Measurements from ENCODE around the gene KIF26B. TPM values are rescaled to one million over a fixed set of nuclear protein-coding genes. Genes with fewer than 3 reads are reported as not detected.

KIF26B gene
- total RNA-seq, 2 donors from 2014 or later = 0.30 to 0.35 TPM

- TF ChIP-seq, protein P1, sequence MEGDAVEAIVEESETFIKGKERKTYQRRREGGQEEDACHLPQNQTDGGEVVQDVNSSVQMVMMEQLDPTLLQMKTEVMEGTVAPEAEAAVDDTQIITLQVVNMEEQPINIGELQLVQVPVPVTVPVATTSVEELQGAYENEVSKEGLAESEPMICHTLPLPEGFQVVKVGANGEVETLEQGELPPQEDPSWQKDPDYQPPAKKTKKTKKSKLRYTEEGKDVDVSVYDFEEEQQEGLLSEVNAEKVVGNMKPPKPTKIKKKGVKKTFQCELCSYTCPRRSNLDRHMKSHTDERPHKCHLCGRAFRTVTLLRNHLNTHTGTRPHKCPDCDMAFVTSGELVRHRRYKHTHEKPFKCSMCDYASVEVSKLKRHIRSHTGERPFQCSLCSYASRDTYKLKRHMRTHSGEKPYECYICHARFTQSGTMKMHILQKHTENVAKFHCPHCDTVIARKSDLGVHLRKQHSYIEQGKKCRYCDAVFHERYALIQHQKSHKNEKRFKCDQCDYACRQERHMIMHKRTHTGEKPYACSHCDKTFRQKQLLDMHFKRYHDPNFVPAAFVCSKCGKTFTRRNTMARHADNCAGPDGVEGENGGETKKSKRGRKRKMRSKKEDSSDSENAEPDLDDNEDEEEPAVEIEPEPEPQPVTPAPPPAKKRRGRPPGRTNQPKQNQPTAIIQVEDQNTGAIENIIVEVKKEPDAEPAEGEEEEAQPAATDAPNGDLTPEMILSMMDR (IDR thresholded peaks at IDR 0.05) = no peak
- no peaks in the 10 kb centered on the region for H3K27me3 ChIP-seq
- intact Hi-C loops (cut with DNase I) = no loop called here
Measured at GRCh38 chr1:245436407-245436806, 281.6 kb downstream of the KIF26B start.

GRCh38 chr1:245437369-245438062, 282.7 kb downstream of the KIF26B start:
- Histone ChIP-seq H3K9ac (ENCODE audit: low read depth in 2 of 2, low read length in 2 of 2) (no peak overlapping the region), H3K27ac (no peak overlapping the region), H3K4me3 (no peak overlapping the region), H3K27me3 (no peaks in the 10 kb centered on the region), H3K36me3 (no peaks in the 10 kb centered on the region), H3K9me3 (no peaks in the 10 kb centered on the region), H3K4me1 (no peaks in the 10 kb centered on the region)
- TF ChIP-seq, protein P1 (IDR thresholded peaks at IDR 0.05) = no peak
- intact Hi-C loops (cut with DNase I) = no loop called here
- no peak for DNase-seq

More at GRCh38 chr1:245436407-245436806, 281.6 kb downstream of the KIF26B start:
- H3K4me1 ChIP-seq = no peaks in the 10 kb centered on the region
- H3K4me3 ChIP-seq = no peak overlapping the region
- H3K9me3 ChIP-seq = no peaks in the 10 kb centered on the region
- H3K27ac ChIP-seq = no peak overlapping the region
- DNase-seq = no peak
- no peaks in the 10 kb centered on the region for H3K36me3 ChIP-seq
- H3K9ac ChIP-seq (ENCODE audit: low read depth in 2 of 2, low read length in 2 of 2) = no peak overlapping the region

GRCh38 chr1:245440922-245441321, 286.1 kb downstream of the KIF26B start:
- TF ChIP-seq, protein P1 (IDR thresholded peaks at IDR 0.05) = no peak
- Histone ChIP-seq H3K4me3 (no peak overlapping the region), H3K4me1 (no peaks in the 10 kb centered on the region), H3K27ac (no peak overlapping the region), H3K27me3 (no peaks in the 10 kb centered on the region), H3K9me3 (no peaks in the 10 kb centered on the region), H3K9ac (ENCODE audit: low read depth in 2 of 2, low read length in 2 of 2) (no peak overlapping the region), H3K36me3 (no peaks in the 10 kb centered on the region)
- no peak for DNase-seq
- intact Hi-C loops (cut with DNase I) = no loop called here

GRCh38 chr1:245441689-245442088, 286.9 kb downstream of the KIF26B start:
- H3K9ac ChIP-seq (ENCODE audit: low read depth in 2 of 2, low read length in 2 of 2) = no peak overlapping the region
- DNase-seq = no peak
- H3K9me3 ChIP-seq = no peaks in the 10 kb centered on the region
- no peaks in the 10 kb centered on the region for H3K27me3 ChIP-seq
- no peaks in the 10 kb centered on the region for H3K36me3 ChIP-seq
- TF ChIP-seq, protein P1 (IDR thresholded peaks at IDR 0.05) = no peak
- no peaks in the 10 kb centered on the region for H3K4me1 ChIP-seq
- no peak overlapping the region for H3K27ac ChIP-seq
- intact Hi-C loops (cut with DNase I) = no loop called here
- H3K4me3 ChIP-seq = no peak overlapping the region

DNA sequence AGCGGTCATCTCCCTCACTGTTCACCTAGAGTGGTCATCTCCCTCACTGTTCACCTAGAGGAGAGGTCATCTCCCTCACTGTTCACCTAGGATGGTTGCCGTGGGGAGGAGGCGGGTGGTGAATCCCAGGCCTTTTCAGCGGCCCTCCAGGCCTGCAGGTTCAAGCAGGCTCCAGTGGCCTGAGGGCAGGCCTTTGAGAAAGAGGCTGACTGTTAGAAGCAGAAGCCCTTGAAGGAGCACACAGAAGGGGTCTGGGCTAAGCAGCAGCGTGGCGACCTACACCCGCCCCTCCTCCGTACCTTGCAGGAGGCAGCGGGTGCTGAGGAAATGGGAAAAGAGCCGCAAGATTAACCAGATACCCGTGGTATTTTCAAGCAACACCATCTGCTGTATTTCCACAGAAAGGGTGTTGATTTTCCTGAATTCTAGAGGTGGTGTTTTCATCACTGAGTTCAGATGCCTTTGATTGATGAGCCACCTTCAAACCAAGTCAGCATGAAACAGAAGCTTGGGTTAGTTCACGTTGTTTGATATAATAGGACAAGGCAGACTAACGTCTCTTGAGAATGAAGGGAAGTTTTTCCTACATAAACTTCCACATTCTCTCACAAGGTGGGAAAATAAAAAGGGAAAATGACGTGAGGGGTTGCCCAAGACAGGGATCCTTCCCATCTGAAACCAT, 289.5 kb downstream of the KIF26B start:
- intact Hi-C loops (cut with DNase I) = no loop called here
- TF ChIP-seq, protein P1 (IDR thresholded peaks at IDR 0.05) = no peak
- Histone ChIP-seq H3K4me3 (no peak overlapping the region), H3K36me3 (no peaks in the 10 kb centered on the region), H3K9ac (ENCODE audit: low read depth in 2 of 2, low read length in 2 of 2) (no peak overlapping the region), H3K4me1 (no peaks in the 10 kb centered on the region), H3K27ac (no peak overlapping the region), H3K27me3 (no peaks in the 10 kb centered on the region), H3K9me3 (no peaks in the 10 kb centered on the region)
- no peak for DNase-seq
